GM12801 (cell line): Measurements from ENCODE around the gene ARHGAP12.

Experiments
- CTCF ChIP-seq: IDR thresholded peaks from one replicate; pipeline ENCODE4 v1.5.1; 2011; ENCODE audit warnings: control low read depth; ENCODE audit not compliant: insufficient read length; ENCODE audit errors: extremely low read depth

Gene ARHGAP12

GRCh38 chr10:31936086-31936485 lies 7.5 kb upstream of the ARHGAP12 start:
- no peak for TF ChIP-seq CTCF

GRCh38 chr10:31935678-31936077 lies 7.0 kb upstream of the ARHGAP12 start:
- TF ChIP-seq CTCF = no peak

- no peak for TF ChIP-seq CTCF
These were observed 4.2 kb upstream of the ARHGAP12 start for GRCh38 chr10:31932838-31933237.

GRCh38 chr10:31930856-31931255 lies 2.2 kb upstream of the ARHGAP12 start:
- no peak for TF ChIP-seq CTCF

GRCh38 chr10:31930023-31930751 lies 1.6 kb upstream of the ARHGAP12 start:
- no peak for TF ChIP-seq CTCF

- no peak for TF ChIP-seq CTCF
These were observed 811 bp upstream of the ARHGAP12 start for GRCh38 chr10:31929261-31930022.

- TF ChIP-seq CTCF = no peak
These were observed 615 bp downstream of the ARHGAP12 start for GRCh38 chr10:31927884-31928548.
